ENCODE results near the gene ADAMTS6.

- TF ChIP-seq SIN3A (IDR thresholded peaks at IDR 0.05; ENCODE audit: borderline replicate concordance, insufficient read depth, low read length), result no peak
- no peak for TF ChIP-seq POLR2AphosphoS5 (IDR thresholded peaks at IDR 0.05; ENCODE audit: low read depth, low read length)
These were observed 49.2 kb upstream of the ADAMTS6 start for GRCh38 chr5:65530904-65531303.
